ENCODE results near the gene HOXD3. TPM values are rescaled to one million over a fixed set of nuclear protein-coding genes. Genes with fewer than 3 reads are reported as not detected.

Gene HOXD3
- polyA plus RNA-seq, 4 donors = 13.8 to 31.0 (median 24.6) TPM

- no peak for DNase-seq (ENCODE audit: low read depth in 4 of 4, low spot score in 3 of 4)
Observed at GRCh38 chr2:176148751-176149421, 8.2 kb upstream of the HOXD3 start.

GRCh38 chr2:176149481-176149938, 7.6 kb upstream of the HOXD3 start:
- DNase-seq (ENCODE audit: low read depth in 4 of 4, low spot score in 3 of 4) = no peak

- no peak for DNase-seq (ENCODE audit: low read depth in 4 of 4, low spot score in 3 of 4)
Observed at GRCh38 chr2:176149939-176150583, 7.0 kb upstream of the HOXD3 start.

- no peak for DNase-seq (ENCODE audit: low read depth in 4 of 4, low spot score in 3 of 4)
Observed at GRCh38 chr2:176150584-176151441, 6.3 kb upstream of the HOXD3 start.

GRCh38 chr2:176151442-176152287, 5.4 kb upstream of the HOXD3 start, which contains the start of gene HOXD4:
HOXD4 (plus strand) TSS chr2:176151550; CDS start chr2:176151634, 84 bp downstream.
- DNase-seq (ENCODE audit: low read depth in 4 of 4, low spot score in 3 of 4) = no peak

GRCh38 chr2:176152350-176153181, 4.5 kb upstream of the HOXD3 start:
- DNase-seq (ENCODE audit: low read depth in 4 of 4, low spot score in 3 of 4) = no peak

GRCh38 chr2:176154576-176155252, 2.4 kb upstream of the HOXD3 start:
- no peak for DNase-seq (ENCODE audit: low read depth in 4 of 4, low spot score in 3 of 4)

GRCh38 chr2:176155356-176156044, 1.6 kb upstream of the HOXD3 start:
- no peak for DNase-seq (ENCODE audit: low read depth in 4 of 4, low spot score in 3 of 4)

- DNase-seq (ENCODE audit: low read depth in 4 of 4, low spot score in 3 of 4) = no peak
Observed at GRCh38 chr2:176156301-176156806, 753 bp upstream of the HOXD3 start.

- no peak for DNase-seq (ENCODE audit: low read depth in 4 of 4, low spot score in 3 of 4)
Observed at GRCh38 chr2:176157499-176158185, 535 bp downstream of the HOXD3 start.

- DNase-seq (ENCODE audit: low read depth in 4 of 4, low spot score in 3 of 4) = no peak
Observed at GRCh38 chr2:176158186-176158591, 1.1 kb downstream of the HOXD3 start.

GRCh38 chr2:176158855-176159662, 2.0 kb downstream of the HOXD3 start:
- no peak for DNase-seq (ENCODE audit: low read depth in 4 of 4, low spot score in 3 of 4)

- no peak for DNase-seq (ENCODE audit: low read depth in 4 of 4, low spot score in 3 of 4)
Observed at GRCh38 chr2:176159663-176160250, 2.6 kb downstream of the HOXD3 start.

GRCh38 chr2:176160251-176160985, 3.3 kb downstream of the HOXD3 start:
- DNase-seq (ENCODE audit: low read depth in 4 of 4, low spot score in 3 of 4) = no peak

- DNase-seq (ENCODE audit: low read depth in 4 of 4, low spot score in 3 of 4) = no peak
Observed at GRCh38 chr2:176160986-176161824, 4.1 kb downstream of the HOXD3 start.

All from left renal pelvis (tissue), 4 donors.